HG02571 (cell line): ENCODE data around the gene RGS11.
"Not testable (repeated sequence)": the region's sequence is repeated elsewhere in the genome, so short reads cannot be mapped to it uniquely, and the experiment has no call there.

Experiments
- ATAC-seq: cut with Tn5 transposase; IDR thresholded peaks from one replicate; pipeline ENCODE4 v1.9.1; 2021; ENCODE audit warnings: mild to moderate bottlenecking, moderate library complexity; ENCODE audit not compliant: unreplicated experiment

Gene RGS11

DNA sequence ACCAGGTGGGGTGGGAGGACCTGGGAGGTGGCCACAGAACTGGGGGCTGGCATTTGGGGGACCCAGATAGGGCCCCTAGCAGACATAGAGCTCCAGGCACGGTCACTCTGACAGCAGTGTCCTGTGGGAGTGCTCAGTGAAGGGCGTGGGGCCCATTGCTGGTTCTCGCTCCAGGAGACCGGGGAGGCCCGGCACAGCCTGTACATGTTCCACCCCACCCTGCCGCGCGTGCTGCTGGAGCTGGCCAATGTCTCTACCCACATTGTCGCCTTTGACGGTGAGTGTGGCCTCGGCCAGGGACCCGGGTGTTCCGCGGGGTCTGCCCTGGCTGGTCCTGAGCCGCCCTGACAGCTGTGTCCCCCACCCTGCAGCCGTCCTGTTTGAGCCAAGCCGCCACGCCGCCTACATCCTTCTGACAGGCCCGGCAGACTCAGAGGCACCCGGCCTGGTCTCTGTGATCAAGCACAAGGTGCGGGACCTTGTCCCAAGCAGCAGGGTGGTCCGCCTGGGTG lies 11.2 kb downstream of the RGS11 start:
- ATAC-seq, result no peak

DNA sequence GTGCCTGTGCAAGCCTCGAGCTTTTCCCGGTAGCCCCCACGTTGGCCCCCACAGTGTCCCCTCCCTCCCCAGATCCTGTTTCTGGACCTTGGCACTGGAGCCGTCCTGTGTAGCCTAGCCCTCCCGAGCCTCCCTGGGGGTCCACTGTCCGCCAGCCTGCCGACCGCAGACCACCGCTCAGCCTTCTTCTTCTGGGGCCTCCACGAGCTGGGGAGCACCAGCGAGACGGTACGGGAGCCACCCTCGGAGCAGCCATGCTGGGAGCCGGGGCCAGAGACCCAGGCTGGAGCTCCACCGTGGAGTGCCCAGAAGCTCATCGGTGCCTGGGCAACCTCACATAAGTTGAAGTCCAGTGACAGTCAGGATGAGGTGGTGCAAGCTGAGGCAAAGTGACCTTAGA lies 11.8 kb downstream of the RGS11 start:
- ATAC-seq, result no peak

DNA sequence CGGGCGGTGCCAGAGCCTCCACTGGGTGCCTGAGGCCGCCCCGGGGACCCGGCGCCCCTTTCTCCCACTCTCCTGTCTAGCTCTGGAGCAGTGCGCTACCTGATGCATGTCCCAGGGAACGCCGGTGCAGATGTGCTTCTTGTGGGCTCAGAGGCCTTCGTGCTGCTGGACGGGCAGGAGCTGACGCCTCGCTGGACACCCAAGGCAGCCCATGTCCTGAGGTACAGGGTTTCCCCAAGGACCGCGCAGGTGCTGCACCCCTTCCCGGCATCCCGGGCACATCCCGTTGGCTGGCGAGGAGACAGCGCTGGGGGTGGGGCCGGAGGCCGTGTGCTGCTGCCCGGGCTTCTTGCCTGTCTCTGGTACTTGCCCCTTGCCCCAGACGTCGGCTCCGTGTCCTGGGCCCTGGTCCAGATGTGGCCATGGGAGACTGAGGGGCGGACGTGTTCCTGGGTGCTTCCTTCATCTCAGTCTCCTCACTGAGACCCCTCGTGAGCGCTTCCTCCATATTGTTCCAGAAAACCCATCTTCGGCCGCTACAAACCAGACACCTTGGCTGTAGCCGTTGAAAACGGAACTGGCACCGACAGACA lies 12.5 kb downstream of the RGS11 start:
- ATAC-seq, result no peak

DNA sequence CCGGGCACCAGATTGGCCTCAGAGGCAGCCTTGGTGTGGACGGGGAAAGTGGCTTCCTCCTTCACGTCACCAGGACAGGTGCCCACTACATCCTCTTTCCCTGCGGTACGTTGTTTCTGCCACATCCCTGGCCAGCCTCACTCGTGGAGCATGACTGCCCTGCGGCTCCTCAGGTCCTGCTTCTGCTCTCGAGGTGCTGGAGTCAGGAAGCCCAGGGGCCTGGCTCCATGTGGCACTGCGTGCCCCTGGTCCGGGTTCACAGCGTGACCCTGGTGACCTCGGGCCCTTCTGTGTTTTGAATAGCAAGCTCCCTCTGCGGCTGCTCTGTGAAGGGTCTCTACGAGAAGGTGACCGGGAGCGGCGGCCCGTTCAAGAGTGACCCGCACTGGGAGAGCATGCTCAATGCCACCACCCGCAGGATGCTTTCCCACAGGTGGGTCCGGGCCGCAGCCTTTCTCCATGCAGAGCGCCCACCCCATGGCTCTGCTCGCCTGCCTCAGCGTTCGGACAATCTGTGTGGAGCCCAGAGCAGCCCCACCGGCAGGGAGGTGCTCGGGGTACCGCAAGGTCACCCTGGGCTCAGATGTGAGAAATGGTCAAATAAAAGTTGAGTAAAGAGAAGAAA lies 13.5 kb downstream of the RGS11 start:
- no peak for ATAC-seq

DNA sequence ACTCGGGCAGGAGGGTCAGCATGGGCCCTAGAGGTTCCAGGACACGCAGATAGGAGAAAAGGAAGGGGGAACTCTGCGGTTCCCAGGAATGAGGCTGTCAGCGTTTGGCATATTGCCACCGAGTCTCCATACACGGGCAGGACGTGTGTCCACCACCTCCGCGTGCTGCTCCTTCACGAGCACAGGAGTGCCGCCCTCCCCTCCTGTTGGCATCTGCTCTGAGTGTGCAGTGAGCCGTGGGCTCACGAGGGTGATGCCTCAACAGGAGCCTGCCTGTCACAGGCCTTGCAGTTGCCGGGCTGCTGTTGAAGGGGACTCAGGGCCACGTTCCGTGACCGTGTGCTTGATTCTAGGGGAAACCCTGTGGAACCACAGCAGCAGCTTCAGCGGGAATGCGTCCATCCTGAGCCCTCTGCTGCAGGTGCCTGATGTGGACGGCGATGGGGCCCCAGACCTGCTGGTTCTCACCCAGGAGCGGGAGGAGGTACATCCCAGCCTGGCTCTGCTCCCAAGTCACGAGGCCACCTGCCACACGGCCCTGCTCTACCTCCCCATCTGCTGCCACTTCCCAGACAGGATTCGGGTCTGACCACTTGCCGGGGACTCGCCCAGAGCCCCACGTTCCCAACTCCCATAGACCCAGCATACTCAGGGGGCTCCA lies 14.6 kb downstream of the RGS11 start:
- ATAC-seq, result no peak

DNA sequence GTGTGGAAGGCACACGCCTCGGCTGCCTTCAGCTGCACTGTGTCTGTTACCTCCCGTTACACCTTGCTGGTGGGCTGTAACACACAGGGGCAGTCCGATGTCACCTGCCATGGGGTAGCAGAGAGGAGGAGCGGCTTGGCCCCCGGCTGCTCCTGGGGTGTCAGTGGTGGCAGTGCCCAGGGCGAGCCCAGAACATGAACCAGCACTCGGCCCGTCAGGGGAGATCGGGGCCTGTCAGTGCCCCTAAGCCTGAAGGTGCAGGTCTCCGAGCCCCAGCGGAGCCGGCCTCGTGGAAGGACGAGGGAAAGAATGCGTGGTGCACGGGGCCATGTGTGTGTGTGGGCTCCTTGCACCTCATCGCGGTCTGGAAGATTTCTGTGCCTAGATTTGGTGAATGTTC lies 15.4 kb downstream of the RGS11 start:
- no peak for ATAC-seq

DNA sequence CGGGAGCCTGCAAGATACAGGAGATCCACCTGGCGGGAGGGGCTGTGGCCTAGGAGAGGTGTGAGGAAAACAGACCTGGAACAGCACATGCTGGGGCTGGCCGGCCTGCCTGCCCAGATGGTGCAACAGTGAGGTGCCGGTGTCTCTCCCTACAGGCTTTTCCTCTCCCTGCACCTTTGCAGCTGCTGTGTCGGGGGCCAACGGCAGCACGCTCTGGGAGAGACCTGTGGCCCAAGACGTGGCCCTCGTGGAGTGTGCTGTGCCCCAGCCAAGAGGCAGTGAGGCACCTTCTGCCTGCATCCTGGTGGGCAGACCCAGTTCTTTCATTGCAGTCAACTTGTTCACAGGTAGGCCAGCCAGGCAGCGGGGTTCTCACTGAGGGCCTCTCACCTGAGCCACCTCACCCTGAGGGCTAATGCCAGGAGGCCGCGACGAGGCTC lies 15.9 kb downstream of the RGS11 start:
- ATAC-seq, result no peak

DNA sequence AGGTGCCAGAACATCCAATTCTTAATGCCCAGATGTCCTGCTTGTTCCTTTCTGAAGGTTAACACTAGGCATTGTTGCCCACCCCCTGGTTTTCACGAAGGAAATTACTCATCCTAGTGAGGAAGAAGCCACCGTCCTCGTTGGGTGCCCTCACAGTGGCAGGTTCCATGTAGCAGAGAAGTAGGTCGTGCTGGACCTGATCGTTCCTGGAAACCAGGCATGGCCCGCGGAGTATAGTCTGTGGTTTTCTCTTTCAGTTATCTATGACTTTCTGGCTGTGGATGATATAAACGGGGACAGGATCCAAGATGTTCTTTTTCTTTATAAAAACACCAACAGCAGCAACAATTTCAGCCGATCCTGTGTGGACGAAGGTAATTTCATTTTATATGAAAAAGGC lies 16.5 kb downstream of the RGS11 start:
- ATAC-seq, result no peak

DNA sequence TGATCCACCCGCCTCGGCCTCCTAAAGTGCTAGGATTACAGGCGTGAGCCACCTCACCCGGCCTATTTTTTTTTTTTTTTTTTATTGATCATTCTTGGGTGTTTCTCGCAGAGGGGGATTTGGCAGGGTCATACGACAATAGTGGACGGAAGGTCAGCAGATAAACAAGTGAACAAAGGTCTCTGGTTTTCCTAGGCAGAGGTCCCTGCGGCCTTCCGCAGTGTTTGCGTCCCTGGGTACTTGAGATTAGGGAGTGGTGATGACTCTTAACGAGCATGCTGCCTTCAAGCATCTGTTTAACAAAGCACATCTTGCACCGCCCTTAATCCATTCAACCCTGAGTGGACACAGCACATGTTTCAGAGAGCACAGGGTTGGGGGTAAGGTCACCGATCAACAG lies 17.7 kb downstream of the RGS11 start:
- not testable (repeated sequence) for ATAC-seq

DNA sequence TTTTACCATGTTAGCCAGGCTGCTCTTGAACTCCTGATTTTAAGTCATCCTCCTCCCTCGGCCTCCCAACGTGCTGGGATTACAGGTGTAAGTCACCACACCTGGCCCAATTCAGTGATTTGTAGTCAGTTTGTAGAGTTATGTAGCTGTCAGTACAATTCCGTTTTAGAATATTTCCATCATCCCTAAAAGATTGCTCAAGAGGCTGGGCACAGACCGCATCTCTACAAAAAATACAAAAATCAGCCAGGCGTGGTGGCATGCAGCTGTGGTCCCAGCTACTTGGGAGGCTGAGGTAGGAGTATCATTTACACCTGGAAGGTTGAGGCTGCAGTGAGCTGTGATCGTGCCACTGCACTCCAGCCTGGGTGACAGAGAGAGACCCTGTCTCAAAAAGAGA lies 20.6 kb downstream of the RGS11 start:
- no peak for ATAC-seq

DNA sequence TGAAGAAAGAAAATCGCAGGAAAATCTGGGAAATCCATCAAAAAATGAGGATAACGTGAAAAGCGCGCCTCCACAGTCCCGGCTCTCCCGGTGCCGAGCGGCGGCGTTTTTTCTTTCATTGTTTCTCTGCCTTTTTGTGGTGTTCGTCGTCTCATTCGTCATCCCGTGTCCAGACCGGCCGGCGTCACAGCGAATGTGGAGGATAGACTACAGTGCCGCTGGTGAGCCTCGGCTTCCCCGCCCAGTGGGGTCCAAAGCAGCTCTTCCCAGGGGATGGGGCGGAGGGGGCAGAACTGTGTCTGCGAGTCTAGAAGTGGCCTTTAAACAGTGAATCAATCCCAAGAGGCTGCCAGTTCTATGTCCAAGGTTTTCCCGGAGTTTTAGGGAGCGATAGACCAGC lies 21.3 kb downstream of the RGS11 start:
- no peak for ATAC-seq

DNA sequence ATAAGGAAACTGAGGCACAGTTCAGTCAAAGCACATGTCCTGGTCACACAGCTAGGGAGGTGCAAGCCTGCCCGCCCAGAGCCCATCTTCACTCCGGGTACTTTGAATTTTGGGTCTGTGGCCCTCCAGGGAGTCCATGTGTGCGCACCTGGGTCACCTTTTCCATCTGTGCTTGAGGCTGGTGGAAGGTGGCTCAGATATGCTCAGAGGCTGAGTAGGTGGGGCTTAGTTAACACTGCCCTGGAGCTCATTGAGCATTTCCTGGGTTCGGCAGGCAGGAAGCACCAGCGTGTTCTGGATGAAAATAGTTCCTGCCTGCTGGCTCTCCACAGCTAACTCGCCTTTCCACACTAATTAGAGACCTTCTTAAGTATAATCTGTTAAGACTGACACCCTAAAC lies 21.9 kb downstream of the RGS11 start:
- no peak for ATAC-seq

DNA sequence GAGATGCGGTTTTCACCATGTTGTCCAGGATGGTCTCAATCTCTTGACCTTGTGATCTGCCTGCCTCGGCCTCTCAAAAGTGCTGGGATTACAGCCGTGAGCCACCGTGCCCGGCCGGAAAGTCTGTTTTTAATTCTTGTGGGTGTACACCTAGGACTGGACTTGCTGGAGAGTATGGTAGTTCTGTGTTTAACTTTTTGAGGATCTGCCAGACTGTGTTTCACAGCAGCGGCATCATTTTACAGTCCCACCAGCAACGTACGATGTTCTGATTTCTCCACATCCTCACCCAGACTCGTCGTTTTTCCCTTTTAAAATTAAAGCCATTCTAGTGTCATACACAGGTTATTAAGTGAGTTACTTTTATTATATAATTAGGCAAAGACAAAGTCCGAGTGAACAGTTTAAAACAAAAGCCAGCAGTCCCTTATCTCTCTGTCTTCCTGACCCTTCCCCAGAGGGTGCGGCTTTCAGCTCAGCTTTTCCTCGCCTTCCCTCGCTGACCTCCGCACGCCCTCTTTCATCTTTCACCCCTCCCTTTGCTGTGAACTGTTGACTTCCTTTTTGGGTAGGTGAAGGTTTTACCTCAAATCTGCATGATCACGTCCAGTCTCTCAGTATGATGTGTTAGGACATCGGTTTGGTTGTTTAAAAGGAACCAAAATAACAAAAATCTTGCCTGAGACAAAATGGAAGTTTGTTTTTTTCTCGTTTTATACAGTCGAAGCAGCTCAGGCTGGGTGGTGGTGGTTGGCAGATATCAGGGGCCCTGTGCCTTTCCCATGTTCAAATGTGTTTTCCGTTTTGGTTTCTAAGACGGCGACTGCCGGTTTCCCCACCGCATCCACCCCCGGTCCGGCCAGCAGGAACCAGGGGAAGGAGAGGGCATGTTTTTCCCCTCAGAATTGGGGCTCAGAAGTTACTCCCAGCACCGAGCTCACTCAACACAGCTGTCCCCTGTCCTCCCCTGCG lies 23.1 kb downstream of the RGS11 start:
- no peak for ATAC-seq

DNA sequence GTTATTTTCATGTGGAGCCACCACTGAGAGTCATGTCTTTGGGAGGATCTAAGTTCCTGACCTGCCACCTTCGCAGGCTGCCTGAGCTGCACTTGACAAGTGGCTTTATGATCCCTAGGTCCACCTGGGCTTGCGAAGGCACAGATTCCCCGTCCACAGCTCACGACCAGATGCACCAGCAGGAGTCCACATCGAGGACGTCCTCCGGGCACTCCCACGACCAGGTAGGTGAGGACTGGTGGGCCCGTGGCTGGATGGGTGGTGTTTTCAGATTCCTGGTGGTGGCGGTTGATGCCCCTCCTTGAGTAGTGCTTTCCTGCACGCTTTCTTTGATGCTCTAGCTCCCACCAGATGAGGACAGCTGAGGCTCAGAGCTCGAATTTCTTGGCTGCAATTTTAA lies 26.3 kb downstream of the RGS11 start:
- no peak for ATAC-seq

DNA sequence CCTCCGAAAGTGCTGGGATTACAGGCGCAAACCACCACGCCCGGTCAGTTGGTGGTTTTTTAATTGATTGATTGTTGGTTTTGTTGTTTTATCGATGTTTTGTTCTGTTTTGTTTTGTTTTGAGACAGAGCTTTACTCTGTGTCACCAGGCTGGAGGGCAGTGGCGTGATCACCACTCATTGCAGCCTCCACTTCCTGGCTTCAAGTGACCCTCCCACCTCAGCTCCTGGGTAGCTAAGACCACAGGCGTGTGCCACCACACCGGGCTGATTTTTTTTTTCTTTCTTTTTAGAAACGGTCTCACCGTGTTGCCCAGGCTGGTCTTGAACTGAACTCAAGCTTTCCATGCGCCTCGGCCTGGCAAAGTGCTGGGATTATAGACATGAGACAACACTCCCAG lies 28.7 kb downstream of the RGS11 start:
- no peak for ATAC-seq

DNA sequence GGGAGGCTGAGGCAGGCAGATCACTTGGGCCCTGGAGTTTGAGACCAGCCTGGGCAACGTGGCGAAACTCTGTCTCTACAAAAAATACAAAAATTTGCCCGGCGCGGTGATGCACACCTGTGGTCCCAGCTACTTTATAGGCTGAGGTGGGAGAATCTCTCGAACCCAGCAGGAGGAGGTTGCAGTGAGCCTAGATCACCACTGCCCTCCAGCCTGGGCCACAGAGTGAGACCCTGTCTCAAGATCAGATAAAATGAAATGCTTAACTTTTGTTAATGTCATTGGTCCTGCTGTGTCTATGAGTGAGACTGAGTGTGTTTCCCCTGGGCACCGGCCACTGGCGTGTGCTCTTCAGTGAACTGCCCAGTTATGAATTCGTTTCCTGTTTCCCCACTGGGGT lies 30.6 kb downstream of the RGS11 start:
- ATAC-seq, result no peak

DNA sequence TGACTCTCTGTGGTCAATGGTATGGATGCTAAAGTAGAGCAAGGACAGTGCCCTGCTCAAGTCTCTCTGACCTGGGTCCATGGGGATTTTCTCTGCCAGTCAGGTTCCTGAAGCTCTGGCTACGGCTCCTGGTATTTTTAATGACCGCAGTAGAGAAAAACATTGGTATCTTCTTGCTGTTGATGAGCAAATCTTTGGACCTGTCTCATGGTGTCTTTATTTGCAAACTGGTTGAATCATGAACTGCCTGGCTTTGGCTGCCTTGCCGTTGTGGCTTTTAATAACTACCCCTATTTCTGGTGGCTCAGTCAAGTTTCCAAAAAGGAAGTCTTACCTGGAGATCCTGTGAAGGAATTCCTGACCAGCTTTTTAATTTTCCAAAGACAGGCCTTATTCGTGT lies 32.4 kb downstream of the RGS11 start:
- ATAC-seq, result no peak

DNA sequence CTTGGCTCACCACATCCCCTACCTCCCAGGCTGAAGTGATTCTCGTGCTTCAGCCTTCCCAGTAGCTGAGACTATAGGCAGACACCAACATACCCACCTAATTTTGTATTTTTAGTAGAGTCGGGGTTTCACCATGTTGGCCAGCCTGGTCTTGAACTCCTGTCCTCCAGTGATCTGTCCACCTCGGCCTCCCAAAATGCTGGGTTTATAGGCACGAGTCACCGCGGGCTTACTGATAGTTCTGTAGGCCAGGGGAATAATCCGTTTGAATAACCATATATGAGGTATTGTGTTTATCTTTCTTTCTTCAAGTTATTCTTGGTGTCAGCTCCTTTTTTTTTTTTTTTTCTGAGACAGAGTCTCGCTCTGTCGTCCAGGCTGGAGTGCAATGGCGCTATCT lies 33.5 kb downstream of the RGS11 start:
- ATAC-seq, result no peak

DNA sequence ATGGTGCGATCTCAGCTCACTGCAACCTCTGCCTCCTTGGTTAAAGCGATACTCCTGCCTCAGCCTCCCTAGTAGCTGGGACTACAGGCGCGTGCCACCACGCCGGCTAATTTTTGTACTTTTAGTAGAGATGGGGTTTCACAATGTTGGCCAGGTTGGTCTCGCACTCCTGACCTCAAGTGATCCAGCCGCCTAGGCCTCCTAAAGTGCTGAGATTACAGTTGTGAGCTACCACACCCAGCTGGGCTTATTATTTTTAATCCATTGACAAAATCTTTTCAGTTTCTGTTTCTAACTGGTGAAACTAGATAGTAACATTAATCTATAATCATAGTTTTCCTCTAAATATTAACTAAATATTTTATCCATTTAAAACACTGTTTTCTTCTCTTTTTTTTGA lies 35.2 kb downstream of the RGS11 start:
- ATAC-seq, result no peak

DNA sequence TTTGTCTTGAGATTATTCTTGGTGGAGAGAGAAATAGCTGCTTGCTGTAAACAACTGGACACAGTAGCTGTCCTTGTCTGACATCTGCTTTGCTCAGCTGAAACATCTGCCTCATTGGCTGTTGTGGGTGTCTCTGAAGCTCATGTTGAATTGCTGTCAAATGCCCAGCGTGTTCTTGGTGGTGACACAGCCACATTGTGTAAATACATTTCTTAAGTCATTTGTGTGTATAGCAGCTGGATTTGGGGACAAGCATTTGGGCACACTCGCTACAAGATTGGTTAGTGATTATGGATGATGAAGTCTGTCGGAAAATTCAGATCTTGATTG lies 35.8 kb downstream of the RGS11 start:
- ATAC-seq, result no peak
